Neural cell (in vitro differentiated cells): Measurements from ENCODE around the gene MRPS15. TPM values are rescaled to one million over a fixed set of nuclear protein-coding genes. Genes with fewer than 3 reads are reported as not detected.

ENCODE experiments used
- H2AFZ ChIP-seq: fragments of 200-600, 300-800 bp; sonication (generic), shearing (Covaris generic); 2 replicates; pipeline ENCODE4 v1.6.0; 2014; ENCODE audit warnings: low read depth, mild to moderate bottlenecking, antibody characterized with exemption, low read length, moderate library complexity
- H3F3A ChIP-seq: fragments of 200-600 bp; shearing (Covaris generic); 2 replicates; pipeline ENCODE4 v1.6.1; 2016; ENCODE audit warnings: mild to moderate bottlenecking, moderate library complexity, mixed read lengths, antibody characterized with exemption, low read length; ENCODE audit not compliant: insufficient read depth, poor library complexity, severe bottlenecking
- H3K27ac ChIP-seq: fragments of 200-600, 300-800 bp; sonication (generic), shearing (Covaris generic); 2 replicates; pipeline ENCODE4 v1.5.1; 2014; ENCODE audit warnings: mild to moderate bottlenecking, low read length, moderate library complexity
- H3K27me3 ChIP-seq: fragments of 300-800, 200-600 bp; sonication (generic), shearing (Covaris generic); 2 replicates; pipeline ENCODE4 v1.6.0; 2014; ENCODE audit warnings: mild to moderate bottlenecking, low read depth, low read length, moderate library complexity; ENCODE audit not compliant: insufficient read depth
- H3K36me3 ChIP-seq: fragments of 300-800, 200-600 bp; sonication (generic), shearing (Covaris generic); 2 replicates; pipeline ENCODE4 v1.5.1; 2014; ENCODE audit warnings: mild to moderate bottlenecking, antibody characterized with exemption, low read length, moderate library complexity; ENCODE audit not compliant: insufficient read depth
- H3K4me2 ChIP-seq: fragments of 300-800, 200-600 bp; sonication (generic), shearing (Covaris generic); 2 replicates; pipeline ENCODE4 v1.6.0; 2014; ENCODE audit warnings: mild to moderate bottlenecking, low read length
- H3K4me3 ChIP-seq: fragments of 300-800, 200-600 bp; sonication (generic), shearing (Covaris generic); 2 replicates; pipeline ENCODE4 v1.5.1; 2014; ENCODE audit warnings: mild to moderate bottlenecking, low read length, moderate library complexity
- H3K79me2 ChIP-seq: fragments of 200-600 bp; shearing (Covaris generic); replicated peaks from 2 replicates; pipeline ENCODE4 v1.6.0; 2014; ENCODE audit warnings: mild to moderate bottlenecking, low read length, moderate library complexity; ENCODE audit not compliant: insufficient read depth
- H3K9ac ChIP-seq: fragments of 300-800, 200-600 bp; sonication (generic), shearing (Covaris generic); 2 replicates; pipeline ENCODE4 v1.6.1; 2016; ENCODE audit warnings: mild to moderate bottlenecking, low read length, mixed read lengths
- H3K9me2 ChIP-seq: fragments of 200-600 bp; shearing (Covaris generic); 2 replicates; pipeline ENCODE4 v1.6.1; 2016; ENCODE audit warnings: mild to moderate bottlenecking, low read length, mixed read lengths; ENCODE audit not compliant: insufficient read depth
- H3K9me3 ChIP-seq: fragments of 200-600, 300-800 bp; sonication (generic), shearing (Covaris generic); 2 replicates; pipeline ENCODE4 v1.6.1; 2016; ENCODE audit warnings: mild to moderate bottlenecking, mixed run types, low read length, moderate library complexity, mixed read lengths
- H4K20me1 ChIP-seq: fragments of 200-600 bp; shearing (Covaris generic); 2 replicates; pipeline ENCODE4 v1.6.1; 2016; ENCODE audit warnings: mild to moderate bottlenecking, mixed run types; ENCODE audit not compliant: insufficient read depth
- EP300 ChIP-seq: fragments of 450-650 bp; conservative IDR thresholded peaks from 2 replicates; pipeline ENCODE4 v1.6.1; 2014; ENCODE audit warnings: antibody characterized with exemption, mild to moderate bottlenecking, moderate library complexity; ENCODE audit not compliant: poor library complexity, severe bottlenecking
- EZH2 ChIP-seq: fragments of 200-600, 300-800 bp; shearing (Covaris generic), sonication (generic); IDR thresholded peaks from 2 replicates; pipeline ENCODE4 v1.6.1; 2014; ENCODE audit warnings: antibody characterized with exemption, low read length, borderline replicate concordance, mild to moderate bottlenecking; ENCODE audit not compliant: insufficient read depth, poor library complexity, severe bottlenecking
- MXI1 ChIP-seq: fragments of 450-650 bp; conservative IDR thresholded peaks from 2 replicates; pipeline ENCODE4 v1.6.1; 2014; ENCODE audit warnings: antibody characterized with exemption, mild to moderate bottlenecking; ENCODE audit not compliant: poor library complexity, severe bottlenecking
- POLR2AphosphoS5 ChIP-seq: IDR thresholded peaks from 2 replicates; pipeline ENCODE4 v1.6.1; 2012
- RAD21 ChIP-seq: fragments of 450-650 bp; conservative IDR thresholded peaks from 2 replicates; pipeline ENCODE4 v1.6.1; 2014; ENCODE audit warnings: antibody characterized with exemption, mild to moderate bottlenecking, moderate library complexity
- SMC3 ChIP-seq: fragments of 450-650 bp; conservative IDR thresholded peaks from 2 replicates; pipeline ENCODE4 v1.6.1; 2014; ENCODE audit warnings: antibody characterized with exemption, mild to moderate bottlenecking, moderate library complexity; ENCODE audit not compliant: poor library complexity
- TAF1 ChIP-seq: IDR thresholded peaks from 2 replicates; pipeline ENCODE4 v1.6.1; 2012; ENCODE audit warnings: low read depth
- polyA plus RNA-seq: library from polyadenylated mRNA; depleted of rRNA; stranded (reverse); fragments of >200 nt; gene quantifications from 2 replicates; pipeline ENCODE4 v1.2.3, GENCODE V29; 2014
- TF ChIP-seq, protein P1 (sequence below): fragments of 450-650 bp; IDR thresholded peaks from 2 replicates; pipeline ENCODE4 v1.5.1; 2014; ENCODE audit warnings: antibody characterized with exemption, mild to moderate bottlenecking, moderate library complexity; ENCODE audit not compliant: poor library complexity, severe bottlenecking
- TF ChIP-seq, protein P2 (sequence below): IDR thresholded peaks from 2 replicates; pipeline ENCODE4 v1.6.1; 2012; ENCODE audit warnings: borderline replicate concordance

The MRPS15 gene
- polyA plus RNA-seq, 1 donor from 2014 or later = 65.6 TPM

DNA sequence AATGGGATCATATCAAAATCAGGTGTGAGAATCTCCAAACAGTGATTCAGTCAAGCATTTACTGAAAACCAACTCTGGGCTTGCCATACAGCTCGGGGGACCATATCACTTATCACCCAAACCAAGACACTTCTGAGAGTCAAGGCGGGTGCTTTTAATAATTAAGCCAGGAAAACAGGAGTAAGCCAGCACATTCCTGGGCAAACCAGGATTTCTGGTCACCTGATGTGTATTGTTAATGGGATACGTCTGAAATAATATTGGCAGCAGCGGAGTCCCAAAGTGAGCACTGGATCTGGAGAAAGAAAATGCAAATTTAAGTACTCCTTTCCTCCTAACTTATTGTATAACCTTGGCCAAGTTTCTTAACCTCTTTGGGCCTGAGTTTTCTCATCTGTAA, 31.6 kb downstream of the MRPS15 start:
- no peaks in the 10 kb centered on the region for H4K20me1 ChIP-seq
- H2AFZ ChIP-seq = no peak overlapping the region
- H3K9me3 ChIP-seq = no peaks in the 10 kb centered on the region
- TF ChIP-seq TAF1 (no peak), RAD21 (no peak), MXI1 (no peak), EP300 (no peak), SMC3 (no peak), POLR2AphosphoS5 (no peak), EZH2 (no peak)
- TF ChIP-seq, protein P1, sequence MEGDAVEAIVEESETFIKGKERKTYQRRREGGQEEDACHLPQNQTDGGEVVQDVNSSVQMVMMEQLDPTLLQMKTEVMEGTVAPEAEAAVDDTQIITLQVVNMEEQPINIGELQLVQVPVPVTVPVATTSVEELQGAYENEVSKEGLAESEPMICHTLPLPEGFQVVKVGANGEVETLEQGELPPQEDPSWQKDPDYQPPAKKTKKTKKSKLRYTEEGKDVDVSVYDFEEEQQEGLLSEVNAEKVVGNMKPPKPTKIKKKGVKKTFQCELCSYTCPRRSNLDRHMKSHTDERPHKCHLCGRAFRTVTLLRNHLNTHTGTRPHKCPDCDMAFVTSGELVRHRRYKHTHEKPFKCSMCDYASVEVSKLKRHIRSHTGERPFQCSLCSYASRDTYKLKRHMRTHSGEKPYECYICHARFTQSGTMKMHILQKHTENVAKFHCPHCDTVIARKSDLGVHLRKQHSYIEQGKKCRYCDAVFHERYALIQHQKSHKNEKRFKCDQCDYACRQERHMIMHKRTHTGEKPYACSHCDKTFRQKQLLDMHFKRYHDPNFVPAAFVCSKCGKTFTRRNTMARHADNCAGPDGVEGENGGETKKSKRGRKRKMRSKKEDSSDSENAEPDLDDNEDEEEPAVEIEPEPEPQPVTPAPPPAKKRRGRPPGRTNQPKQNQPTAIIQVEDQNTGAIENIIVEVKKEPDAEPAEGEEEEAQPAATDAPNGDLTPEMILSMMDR = no peak
- TF ChIP-seq, protein P2, sequence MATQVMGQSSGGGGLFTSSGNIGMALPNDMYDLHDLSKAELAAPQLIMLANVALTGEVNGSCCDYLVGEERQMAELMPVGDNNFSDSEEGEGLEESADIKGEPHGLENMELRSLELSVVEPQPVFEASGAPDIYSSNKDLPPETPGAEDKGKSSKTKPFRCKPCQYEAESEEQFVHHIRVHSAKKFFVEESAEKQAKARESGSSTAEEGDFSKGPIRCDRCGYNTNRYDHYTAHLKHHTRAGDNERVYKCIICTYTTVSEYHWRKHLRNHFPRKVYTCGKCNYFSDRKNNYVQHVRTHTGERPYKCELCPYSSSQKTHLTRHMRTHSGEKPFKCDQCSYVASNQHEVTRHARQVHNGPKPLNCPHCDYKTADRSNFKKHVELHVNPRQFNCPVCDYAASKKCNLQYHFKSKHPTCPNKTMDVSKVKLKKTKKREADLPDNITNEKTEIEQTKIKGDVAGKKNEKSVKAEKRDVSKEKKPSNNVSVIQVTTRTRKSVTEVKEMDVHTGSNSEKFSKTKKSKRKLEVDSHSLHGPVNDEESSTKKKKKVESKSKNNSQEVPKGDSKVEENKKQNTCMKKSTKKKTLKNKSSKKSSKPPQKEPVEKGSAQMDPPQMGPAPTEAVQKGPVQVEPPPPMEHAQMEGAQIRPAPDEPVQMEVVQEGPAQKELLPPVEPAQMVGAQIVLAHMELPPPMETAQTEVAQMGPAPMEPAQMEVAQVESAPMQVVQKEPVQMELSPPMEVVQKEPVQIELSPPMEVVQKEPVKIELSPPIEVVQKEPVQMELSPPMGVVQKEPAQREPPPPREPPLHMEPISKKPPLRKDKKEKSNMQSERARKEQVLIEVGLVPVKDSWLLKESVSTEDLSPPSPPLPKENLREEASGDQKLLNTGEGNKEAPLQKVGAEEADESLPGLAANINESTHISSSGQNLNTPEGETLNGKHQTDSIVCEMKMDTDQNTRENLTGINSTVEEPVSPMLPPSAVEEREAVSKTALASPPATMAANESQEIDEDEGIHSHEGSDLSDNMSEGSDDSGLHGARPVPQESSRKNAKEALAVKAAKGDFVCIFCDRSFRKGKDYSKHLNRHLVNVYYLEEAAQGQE = no peak
- H3K9ac ChIP-seq = no peak overlapping the region
- no peak overlapping the region for H3K4me3 ChIP-seq
- H3K27me3 ChIP-seq = no peaks in the 10 kb centered on the region
- H3K79me2 ChIP-seq = no peaks in the 10 kb centered on the region
- no peak overlapping the region for H3K4me2 ChIP-seq
- no peaks in the 10 kb centered on the region for H3K36me3 ChIP-seq
- no peaks in the 10 kb centered on the region for H3K9me2 ChIP-seq
- no peaks in the 10 kb centered on the region for H3F3A ChIP-seq
- H3K27ac ChIP-seq = no peak overlapping the region

DNA sequence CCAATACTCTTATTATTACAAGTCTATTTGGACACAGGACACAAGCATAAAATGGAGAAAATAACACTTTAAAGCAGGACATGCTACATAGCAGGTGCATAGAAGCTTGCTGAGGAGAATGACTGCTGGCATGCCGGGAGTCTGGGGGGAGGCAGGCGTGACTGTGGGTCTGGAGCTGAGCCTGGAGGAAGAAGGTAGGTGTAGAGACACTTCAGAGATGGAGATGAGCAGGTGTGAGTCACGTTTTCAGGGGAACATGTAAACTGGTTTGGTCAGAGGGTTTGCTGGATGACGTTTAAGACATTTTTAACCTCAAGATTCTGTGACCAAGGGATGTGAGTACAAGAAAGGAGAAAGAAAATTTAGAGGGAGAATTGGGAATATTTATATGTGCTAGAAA, 38.4 kb downstream of the MRPS15 start:
- no peaks in the 10 kb centered on the region for H3K79me2 ChIP-seq
- H3K4me3 ChIP-seq = no peak overlapping the region
- H3K36me3 ChIP-seq = no peaks in the 10 kb centered on the region
- no peak overlapping the region for H3K4me2 ChIP-seq
- H3K9me2 ChIP-seq = no peaks in the 10 kb centered on the region
- H3F3A ChIP-seq = no peaks in the 10 kb centered on the region
- H3K27me3 ChIP-seq = no peaks in the 10 kb centered on the region
- H3K9me3 ChIP-seq = no peaks in the 10 kb centered on the region
- no peaks in the 10 kb centered on the region for H4K20me1 ChIP-seq
- no peak overlapping the region for H2AFZ ChIP-seq
- no peak overlapping the region for H3K27ac ChIP-seq
- no peak overlapping the region for H3K9ac ChIP-seq
- TF ChIP-seq TAF1 (no peak), EZH2 (no peak), SMC3 (no peak)
- TF ChIP-seq, protein P1 = no peak
- TF ChIP-seq, protein P2 = no peak
